Osteocyte (in vitro differentiated cells): Measurements from ENCODE around the gene PTRH1. TPM values are rescaled to one million over a fixed set of nuclear protein-coding genes. Genes with fewer than 3 reads are reported as not detected.

Source experiments
- DNase-seq: peaks from one replicate; pipeline ENCODE4 v3.0.0; 2021; ENCODE audit warnings: mixed read lengths; ENCODE audit not compliant: unreplicated experiment; ENCODE audit errors: extremely low spot score
- H3K27ac Mint-ChIP-seq: one replicate; pipeline ENCODE4 v1.8.0; 2021; ENCODE audit warnings: mild to moderate bottlenecking, mixed read lengths; ENCODE audit not compliant: unreplicated experiment
- H3K27me3 Mint-ChIP-seq: one replicate; pipeline ENCODE4 v1.8.0; 2021; ENCODE audit warnings: mixed read lengths; ENCODE audit not compliant: unreplicated experiment
- H3K36me3 Mint-ChIP-seq: one replicate; pipeline ENCODE4 v1.8.0; 2021; ENCODE audit warnings: mixed read lengths; ENCODE audit not compliant: unreplicated experiment
- H3K4me1 Mint-ChIP-seq: one replicate; pipeline ENCODE4 v1.8.0; 2021; ENCODE audit warnings: mixed read lengths; ENCODE audit not compliant: unreplicated experiment
- H3K4me3 Mint-ChIP-seq: one replicate; pipeline ENCODE4 v1.8.0; 2021; ENCODE audit warnings: mild to moderate bottlenecking, moderate library complexity, mixed read lengths; ENCODE audit not compliant: unreplicated experiment
- H3K9me3 Mint-ChIP-seq: one replicate; pipeline ENCODE4 v1.8.0; 2021; ENCODE audit warnings: mixed read lengths; ENCODE audit not compliant: unreplicated experiment
- long read RNA-seq: library from polyadenylated mRNA; unstranded; transcript quantifications from one replicate; pipeline ENCODE4 v2.0.0, GENCODE V29; 2021
- total RNA-seq: library from RNA; stranded (reverse); gene quantifications from 2 replicates; pipeline ENCODE4 v1.2.1, GENCODE V29; 2021
- TF ChIP-seq, protein P1 (sequence below): fragments of 200-600 bp; sonication (generic); IDR thresholded peaks from 2 replicates; pipeline ENCODE4 v1.5.0; 2021; ENCODE audit warnings: antibody characterized with exemption, mild to moderate bottlenecking, moderate library complexity

PTRH1 gene, protein sequence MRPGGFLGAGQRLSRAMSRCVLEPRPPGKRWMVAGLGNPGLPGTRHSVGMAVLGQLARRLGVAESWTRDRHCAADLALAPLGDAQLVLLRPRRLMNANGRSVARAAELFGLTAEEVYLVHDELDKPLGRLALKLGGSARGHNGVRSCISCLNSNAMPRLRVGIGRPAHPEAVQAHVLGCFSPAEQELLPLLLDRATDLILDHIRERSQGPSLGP
- total RNA-seq, result 10.6 and 10.7 TPM in 2 replicates
- long read RNA-seq, partial matches to known transcripts, result 0 of 3 reads
- long read RNA-seq, other reads (novel, unspliced or antisense), result 3 of 3 reads

DNA sequence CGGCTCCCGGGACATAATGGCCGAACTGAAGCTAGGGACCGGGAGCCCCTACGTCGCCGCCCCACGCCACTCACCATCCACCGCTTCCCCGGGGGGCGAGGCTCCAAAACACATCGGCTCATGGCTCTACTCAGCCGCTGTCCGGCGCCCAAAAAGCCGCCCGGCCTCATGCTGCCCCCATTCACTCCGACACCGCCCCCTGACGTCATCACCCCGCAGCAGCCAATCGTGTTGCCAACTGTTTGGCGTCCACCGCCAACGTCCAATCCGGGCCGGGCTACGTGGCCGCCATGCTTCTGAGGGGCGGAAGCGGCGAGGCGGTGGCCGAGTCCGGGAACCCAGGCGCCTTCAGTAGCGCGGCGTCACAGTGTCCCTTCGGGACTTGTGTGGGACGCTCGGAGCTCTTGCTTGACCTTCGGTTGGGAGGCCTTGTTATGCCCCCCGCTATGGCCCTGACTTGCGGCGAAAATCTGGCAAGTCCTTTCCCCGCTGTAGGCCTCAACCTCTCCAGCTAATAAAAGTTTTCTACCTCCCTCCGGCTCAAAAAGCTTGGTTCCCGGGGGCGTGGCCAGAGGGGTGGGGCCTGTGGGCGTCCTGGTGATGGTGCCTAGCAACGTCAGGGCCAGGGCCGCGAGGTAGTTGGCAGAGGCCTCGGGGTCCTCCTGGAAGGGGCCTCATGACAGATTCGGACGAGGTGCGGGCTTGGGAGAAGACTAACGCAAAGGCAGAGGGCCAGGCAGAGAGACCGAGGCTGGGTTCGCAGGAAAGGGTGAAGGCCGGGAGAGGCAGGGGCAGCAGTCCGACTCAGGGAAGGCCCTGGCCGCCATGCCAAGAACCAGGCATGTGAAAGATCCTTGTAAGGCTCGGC, at the start of gene PTRH1, which contains the start of gene TTC16:
Gene PTRH1 (minus strand): TSS at position 194 of the 868 bp plus-strand sequence. CDS start 24 bp downstream, at position 170.
Gene TTC16 (plus strand): TSS at position 610 of the 868 bp plus-strand sequence. CDS start 67 bp downstream, at position 677.
- H3K9me3 Mint-ChIP-seq, result no peaks in the 10 kb centered on the region
- H3K27ac Mint-ChIP-seq, result peak within 1 kb of the TSS; percentile 98
- TF ChIP-seq, protein P1, sequence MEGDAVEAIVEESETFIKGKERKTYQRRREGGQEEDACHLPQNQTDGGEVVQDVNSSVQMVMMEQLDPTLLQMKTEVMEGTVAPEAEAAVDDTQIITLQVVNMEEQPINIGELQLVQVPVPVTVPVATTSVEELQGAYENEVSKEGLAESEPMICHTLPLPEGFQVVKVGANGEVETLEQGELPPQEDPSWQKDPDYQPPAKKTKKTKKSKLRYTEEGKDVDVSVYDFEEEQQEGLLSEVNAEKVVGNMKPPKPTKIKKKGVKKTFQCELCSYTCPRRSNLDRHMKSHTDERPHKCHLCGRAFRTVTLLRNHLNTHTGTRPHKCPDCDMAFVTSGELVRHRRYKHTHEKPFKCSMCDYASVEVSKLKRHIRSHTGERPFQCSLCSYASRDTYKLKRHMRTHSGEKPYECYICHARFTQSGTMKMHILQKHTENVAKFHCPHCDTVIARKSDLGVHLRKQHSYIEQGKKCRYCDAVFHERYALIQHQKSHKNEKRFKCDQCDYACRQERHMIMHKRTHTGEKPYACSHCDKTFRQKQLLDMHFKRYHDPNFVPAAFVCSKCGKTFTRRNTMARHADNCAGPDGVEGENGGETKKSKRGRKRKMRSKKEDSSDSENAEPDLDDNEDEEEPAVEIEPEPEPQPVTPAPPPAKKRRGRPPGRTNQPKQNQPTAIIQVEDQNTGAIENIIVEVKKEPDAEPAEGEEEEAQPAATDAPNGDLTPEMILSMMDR, result no peak

DNA sequence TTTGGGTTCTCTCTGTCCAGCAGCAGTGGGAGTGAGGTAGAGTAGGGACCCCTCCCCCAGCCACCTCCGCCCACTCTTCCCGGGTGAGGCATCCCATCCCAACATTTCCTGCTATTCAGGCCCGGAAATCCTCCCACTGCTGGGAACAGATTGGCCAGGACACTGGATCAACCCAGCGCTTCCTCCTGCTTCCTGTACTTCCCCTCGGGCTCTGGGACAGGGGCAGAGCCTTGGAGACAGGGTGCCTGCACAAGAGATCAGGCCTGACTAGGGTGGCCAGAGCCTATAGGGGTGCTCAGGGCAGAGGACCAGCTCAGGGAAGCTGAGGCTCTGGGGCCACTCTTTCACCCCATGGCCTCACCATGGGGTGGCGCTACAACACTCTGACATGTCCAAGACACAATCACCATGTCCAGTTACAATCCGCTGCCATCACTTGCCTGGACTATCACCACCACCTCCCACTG, 48.5 kb upstream of the PTRH1 start:
- Mint-ChIP-seq H3K27me3 (no peaks in the 10 kb centered on the region), H3K4me3 (no peak overlapping the region), H3K9me3 (no peaks in the 10 kb centered on the region), H3K36me3 (peaks cover 15% of the 10 kb centered on the region), H3K27ac (peak overlapping the region; percentile 60), H3K4me1 (peaks cover 69% of the 10 kb centered on the region)
- DNase-seq, result no peak
- TF ChIP-seq, protein P1, result peak; percentile 46

More for the DNA sequence above, at the start of gene PTRH1, which contains the start of gene TTC16:
- H3K36me3 Mint-ChIP-seq, result no peaks in the 10 kb centered on the region
- no peaks in the 10 kb centered on the region for H3K27me3 Mint-ChIP-seq
- peak within 1 kb of the TSS; percentile 100 for H3K4me3 Mint-ChIP-seq
- DNase-seq, result peak; percentile 98
- peaks cover 15% of the 10 kb centered on the region for H3K4me1 Mint-ChIP-seq

DNA sequence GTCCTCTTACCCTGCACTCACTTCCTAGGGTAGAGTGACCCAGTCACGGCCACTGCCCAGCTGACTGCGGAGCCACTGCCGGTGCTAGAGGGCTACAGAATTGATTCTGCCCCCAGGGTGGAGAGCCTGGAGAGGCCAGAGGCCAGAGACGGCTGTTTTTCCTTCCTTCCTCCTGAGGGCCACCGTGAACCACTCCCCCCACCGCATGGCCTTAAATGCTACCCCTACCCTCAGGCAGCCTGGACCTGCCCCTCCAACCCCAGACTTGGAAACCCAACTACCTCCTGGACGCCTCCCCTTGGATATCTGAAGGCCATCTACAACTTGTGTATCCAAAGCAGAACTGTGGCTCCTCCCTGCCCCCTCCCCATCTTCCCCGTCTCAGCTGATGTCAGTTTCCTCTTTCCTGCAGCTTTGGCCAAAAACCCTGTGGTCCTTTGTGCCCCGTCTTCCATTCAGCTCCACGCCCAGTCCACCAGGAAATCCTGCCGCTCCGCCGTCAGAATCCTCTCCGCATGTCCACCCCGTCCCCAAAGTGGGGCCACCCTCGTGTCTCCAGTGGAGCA, 46.7 kb upstream of the PTRH1 start:
- no peaks in the 10 kb centered on the region for H3K27me3 Mint-ChIP-seq
- peaks cover 60% of the 10 kb centered on the region for H3K4me1 Mint-ChIP-seq
- H3K9me3 Mint-ChIP-seq, result no peaks in the 10 kb centered on the region
- TF ChIP-seq, protein P1, result no peak
- H3K27ac Mint-ChIP-seq, result peak overlapping the region; percentile 81
- no peak overlapping the region for H3K4me3 Mint-ChIP-seq
- peaks cover 20% of the 10 kb centered on the region for H3K36me3 Mint-ChIP-seq
- no peak for DNase-seq

DNA sequence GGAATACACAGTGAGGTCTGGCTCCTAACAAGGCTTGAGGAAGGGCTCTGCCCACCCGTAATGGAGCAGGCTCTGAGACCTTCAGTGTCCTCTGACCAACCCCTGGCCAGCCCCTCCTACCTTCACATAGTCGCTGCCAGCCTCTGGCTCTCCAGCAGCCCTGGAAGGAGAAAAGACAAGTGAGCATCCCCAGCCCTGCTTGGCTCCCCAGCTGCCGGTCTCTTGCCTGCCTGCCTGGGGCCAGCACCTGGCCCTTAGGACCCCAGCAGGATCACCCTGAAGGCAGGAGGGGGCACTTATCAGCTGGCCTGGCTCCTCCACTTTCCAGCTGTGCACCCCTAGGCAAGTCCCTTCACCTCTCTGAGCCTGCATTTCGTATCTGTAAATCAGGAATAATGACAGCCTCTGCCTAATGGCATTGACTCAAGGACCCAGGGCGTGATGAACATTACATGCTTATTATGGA, 46.1 kb upstream of the PTRH1 start:
- Mint-ChIP-seq H3K4me3 (no peak overlapping the region), H3K9me3 (no peaks in the 10 kb centered on the region), H3K4me1 (peaks cover 54% of the 10 kb centered on the region), H3K36me3 (peaks cover 15% of the 10 kb centered on the region), H3K27ac (peak overlapping the region; percentile 81), H3K27me3 (no peaks in the 10 kb centered on the region)
- DNase-seq, result no peak
- TF ChIP-seq, protein P1, result no peak
